22Rv1 (cell line): ENCODE data around the gene GNG7.
"Not testable (repeated sequence)": the region's sequence is repeated elsewhere in the genome, so short reads cannot be mapped to it uniquely, and the experiment has no call there.

Experiments used
- H3K27ac ChIP-seq: fragments of 450-650 bp; 2 replicates; pipeline ENCODE4 v1.5.1; 2017
- ZFX ChIP-seq: fragments of 450-650 bp; IDR thresholded peaks from 2 replicates; pipeline ENCODE4 v1.6.1; 2017; ENCODE audit warnings: antibody characterized with exemption, borderline replicate concordance
- TF ChIP-seq, protein P1 (sequence below): fragments of 450-650 bp; IDR thresholded peaks from 2 replicates; pipeline ENCODE4 v1.5.1; 2017; ENCODE audit warnings: mild to moderate bottlenecking

GNG7 gene

DNA sequence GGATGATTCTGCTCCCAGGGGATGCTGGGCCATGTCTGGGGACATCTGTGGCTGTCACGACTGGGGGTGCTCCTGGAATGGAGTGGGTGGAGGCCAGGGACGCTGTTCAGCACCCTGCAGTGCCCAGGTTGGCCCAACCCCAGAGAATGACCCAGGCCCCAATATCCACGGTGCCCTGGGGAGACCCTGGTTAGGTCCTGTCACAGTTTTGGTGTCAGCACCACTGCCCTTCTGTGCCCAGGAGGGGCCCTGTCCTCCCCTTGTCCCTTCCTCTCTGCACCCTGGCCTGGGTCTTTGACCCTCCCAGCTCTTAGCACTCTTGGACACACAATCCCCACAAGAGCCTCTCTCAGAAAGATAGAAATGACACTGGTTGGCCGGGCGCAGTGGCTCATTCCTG, 141.3 kb downstream of the GNG7 start:
- TF ChIP-seq, protein P1, sequence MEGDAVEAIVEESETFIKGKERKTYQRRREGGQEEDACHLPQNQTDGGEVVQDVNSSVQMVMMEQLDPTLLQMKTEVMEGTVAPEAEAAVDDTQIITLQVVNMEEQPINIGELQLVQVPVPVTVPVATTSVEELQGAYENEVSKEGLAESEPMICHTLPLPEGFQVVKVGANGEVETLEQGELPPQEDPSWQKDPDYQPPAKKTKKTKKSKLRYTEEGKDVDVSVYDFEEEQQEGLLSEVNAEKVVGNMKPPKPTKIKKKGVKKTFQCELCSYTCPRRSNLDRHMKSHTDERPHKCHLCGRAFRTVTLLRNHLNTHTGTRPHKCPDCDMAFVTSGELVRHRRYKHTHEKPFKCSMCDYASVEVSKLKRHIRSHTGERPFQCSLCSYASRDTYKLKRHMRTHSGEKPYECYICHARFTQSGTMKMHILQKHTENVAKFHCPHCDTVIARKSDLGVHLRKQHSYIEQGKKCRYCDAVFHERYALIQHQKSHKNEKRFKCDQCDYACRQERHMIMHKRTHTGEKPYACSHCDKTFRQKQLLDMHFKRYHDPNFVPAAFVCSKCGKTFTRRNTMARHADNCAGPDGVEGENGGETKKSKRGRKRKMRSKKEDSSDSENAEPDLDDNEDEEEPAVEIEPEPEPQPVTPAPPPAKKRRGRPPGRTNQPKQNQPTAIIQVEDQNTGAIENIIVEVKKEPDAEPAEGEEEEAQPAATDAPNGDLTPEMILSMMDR, result no peak
- TF ChIP-seq ZFX, result no peak
- H3K27ac ChIP-seq, result no peak overlapping the region

DNA sequence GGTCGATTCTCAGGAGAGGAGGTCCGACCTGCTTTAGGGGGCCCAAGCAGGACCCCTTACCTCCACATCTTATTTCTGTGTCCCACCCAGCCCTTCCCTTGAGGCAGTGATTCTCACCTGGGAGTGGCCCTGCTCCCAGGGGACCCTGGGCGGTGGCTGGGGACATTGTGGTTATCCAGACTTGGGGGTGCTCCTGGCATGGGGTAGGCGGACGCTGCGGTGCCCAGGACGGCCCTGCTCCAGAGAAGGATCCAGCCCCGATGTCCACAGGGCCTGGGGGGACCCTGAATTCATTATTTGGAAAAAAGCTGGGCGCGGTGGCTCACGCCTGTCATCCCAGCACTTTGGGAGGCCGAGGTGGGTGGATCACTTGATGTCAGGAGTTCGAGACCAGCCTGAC, 142.1 kb downstream of the GNG7 start:
- TF ChIP-seq, protein P1, result no peak
- no peak for TF ChIP-seq ZFX
- H3K27ac ChIP-seq, result no peak overlapping the region

DNA sequence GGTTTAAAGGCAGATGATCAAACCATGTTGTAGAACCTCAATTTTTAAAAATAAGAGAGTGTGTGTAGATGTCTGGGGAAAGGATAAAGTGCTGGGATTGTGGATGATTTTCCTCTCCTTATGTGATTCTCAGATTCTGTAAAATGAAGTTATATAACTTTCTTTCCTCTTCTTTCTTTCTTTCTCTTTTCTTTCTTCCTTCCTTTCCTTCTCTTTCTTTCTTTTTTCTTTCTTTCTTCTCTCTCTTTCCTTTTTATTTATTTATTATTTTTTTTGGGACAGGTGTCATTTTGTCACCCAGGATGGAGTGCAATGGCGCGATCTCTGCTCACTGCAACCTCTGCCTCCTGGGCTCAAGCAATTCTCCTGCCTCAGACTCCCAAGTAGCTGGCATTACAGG, 144.0 kb downstream of the GNG7 start:
- no peak for TF ChIP-seq ZFX
- TF ChIP-seq, protein P1, result no peak
- no peak overlapping the region for H3K27ac ChIP-seq

DNA sequence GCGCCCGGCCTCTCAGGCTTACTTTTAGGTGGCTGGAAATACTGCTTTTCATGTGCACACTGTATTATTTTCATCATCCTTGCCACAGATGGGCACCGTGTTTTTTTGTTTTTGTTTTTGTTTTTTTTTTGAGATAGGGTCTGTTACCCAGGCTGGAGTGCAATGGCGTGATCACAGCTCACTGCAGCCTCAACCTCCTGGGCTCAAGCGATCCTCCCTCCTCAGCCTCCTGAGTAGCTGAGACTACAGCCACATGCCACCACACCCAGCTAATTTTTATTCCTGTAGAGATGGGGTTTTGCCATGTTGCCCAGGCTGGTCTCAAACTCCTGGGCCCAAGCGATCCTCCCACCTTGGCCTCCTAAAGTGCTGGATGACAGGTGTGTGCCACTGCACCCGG, 144.4 kb downstream of the GNG7 start:
- not testable (repeated sequence) for H3K27ac ChIP-seq

DNA sequence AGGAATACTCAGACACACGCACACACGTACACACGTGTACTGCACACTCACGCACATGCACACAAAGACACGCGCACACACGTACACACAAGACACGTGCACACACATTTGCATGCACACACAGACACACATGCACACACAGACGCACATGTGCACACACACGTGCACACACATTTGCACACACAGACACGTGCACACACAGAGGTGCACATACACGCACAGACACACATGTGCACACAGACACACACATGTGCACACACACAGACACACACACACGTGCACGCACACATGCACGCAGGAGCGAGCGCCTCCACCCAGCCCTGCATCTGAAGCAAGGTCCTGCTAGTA, 145.4 kb downstream of the GNG7 start:
- TF ChIP-seq, protein P1, result no peak
- TF ChIP-seq ZFX, result no peak
- no peak overlapping the region for H3K27ac ChIP-seq

DNA sequence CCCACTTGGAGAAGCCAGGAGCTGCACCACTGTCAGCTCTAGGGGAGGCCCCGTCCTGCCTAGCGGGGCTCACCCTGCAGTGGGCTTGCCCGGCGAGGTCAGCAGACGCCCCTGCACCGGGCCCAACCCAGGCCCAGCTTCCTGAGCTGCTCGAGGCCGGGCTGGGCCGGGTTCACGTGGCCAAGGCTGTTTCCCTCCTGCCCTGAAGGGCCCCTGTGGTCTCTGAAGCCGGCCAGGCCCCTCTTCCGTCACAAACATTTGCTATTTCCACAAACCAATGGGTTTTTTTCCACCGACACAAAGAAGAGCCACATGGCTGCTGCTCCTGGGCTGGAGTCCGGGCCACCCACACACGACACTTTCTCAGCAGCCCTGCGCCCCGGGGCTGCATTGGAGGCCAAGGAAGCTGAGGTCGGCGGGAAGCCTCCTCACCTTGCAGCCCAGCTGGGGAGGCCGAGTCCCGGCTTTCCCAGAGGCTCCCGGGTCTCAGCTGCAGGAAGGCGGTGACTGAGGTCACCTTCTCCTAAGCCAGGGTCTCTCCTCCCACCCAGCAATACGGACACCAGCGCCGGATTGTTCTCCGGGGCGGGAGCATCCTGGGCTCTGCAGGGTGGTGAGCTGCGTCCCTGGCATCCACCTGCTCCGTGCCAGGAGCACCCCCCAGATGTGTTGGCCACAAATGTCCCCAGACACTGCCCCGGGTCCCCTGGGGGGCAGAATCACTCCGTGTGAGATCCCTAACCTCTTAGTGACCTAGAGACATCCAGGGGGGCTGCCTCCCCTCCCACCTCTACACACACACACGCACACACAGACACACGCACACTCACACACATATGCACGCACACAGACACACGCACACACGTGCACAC, 146.0 kb downstream of the GNG7 start:
- H3K27ac ChIP-seq, result no peak overlapping the region
- TF ChIP-seq, protein P1, result no peak
- no peak for TF ChIP-seq ZFX

DNA sequence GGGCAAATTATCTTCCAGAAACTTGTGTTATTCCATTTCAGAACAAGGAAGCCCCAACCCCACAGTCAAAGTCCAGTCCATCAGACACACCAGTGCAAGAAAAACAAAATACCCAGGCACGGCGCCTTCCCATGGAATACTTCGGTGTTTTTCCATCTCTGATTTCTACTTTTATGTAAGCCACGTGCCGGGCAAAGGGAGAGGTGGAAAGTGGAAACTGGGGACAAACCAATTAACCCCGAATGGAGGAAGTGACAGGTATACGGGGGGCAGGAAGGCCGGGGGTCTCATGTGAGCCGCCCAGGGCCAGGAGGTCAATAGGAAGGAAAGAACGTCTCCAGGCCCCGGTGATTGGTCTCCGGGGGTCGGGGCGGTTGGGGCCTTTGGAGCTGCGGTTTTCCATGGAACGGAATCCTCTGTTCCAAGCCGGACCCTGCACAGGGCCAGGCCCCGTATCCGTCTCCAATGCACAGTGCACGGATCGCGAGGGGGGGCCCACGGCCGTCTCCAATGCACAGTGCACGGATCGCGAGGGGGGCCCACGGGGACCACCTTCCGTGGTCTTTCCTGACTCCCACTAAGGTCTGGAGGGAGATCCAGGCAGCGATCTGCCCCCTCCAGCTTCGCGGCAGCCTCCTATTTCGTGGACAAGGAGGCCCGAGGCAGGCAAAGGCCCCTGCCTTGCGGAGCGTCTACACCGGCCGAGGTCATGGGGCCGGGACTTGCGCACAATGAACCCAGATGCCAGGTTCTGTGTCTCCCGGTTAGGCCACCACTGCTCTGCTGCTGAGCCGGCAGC, 146.9 kb downstream of the GNG7 start:
- TF ChIP-seq ZFX, result no peak
- TF ChIP-seq, protein P1, result no peak
- no peak overlapping the region for H3K27ac ChIP-seq
